Peyer's patch (tissue), 4 donors: ENCODE results near the gene TRAPPC6A.

Experiments used
- POLR2A ChIP-seq, 2 donors: fragments of 450-650 bp; IDR thresholded peaks; one replicate each; pipeline ENCODE4 v1.5.1; 2017; ENCODE audit warnings: antibody characterized with exemption in 2 of 2, mild to moderate bottlenecking in 2 of 2, moderate library complexity in 2 of 2
- TF ChIP-seq, protein P1 (sequence below), 6 experiments: fragments of 450-650 bp in 4 of 6; fragments of 200-600 bp in 2 of 6; sonication (generic) in 1 of 6; IDR thresholded peaks; one replicate each; pipeline ENCODE4 v1.5.1; 2017 to 2019; ENCODE audit warnings: antibody characterized with exemption in 6 of 6, mild to moderate bottlenecking in 3 of 6, moderate library complexity in 1 of 6

- TF ChIP-seq, protein P1, sequence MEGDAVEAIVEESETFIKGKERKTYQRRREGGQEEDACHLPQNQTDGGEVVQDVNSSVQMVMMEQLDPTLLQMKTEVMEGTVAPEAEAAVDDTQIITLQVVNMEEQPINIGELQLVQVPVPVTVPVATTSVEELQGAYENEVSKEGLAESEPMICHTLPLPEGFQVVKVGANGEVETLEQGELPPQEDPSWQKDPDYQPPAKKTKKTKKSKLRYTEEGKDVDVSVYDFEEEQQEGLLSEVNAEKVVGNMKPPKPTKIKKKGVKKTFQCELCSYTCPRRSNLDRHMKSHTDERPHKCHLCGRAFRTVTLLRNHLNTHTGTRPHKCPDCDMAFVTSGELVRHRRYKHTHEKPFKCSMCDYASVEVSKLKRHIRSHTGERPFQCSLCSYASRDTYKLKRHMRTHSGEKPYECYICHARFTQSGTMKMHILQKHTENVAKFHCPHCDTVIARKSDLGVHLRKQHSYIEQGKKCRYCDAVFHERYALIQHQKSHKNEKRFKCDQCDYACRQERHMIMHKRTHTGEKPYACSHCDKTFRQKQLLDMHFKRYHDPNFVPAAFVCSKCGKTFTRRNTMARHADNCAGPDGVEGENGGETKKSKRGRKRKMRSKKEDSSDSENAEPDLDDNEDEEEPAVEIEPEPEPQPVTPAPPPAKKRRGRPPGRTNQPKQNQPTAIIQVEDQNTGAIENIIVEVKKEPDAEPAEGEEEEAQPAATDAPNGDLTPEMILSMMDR (IDR thresholded peaks at IDR 0.05) = no peak
- no peak for TF ChIP-seq POLR2A (IDR thresholded peaks at IDR 0.05)
These were observed 31.3 kb downstream of the TRAPPC6A start for GRCh38 chr19:45146741-45147205.
